GM12878 (cell line): Measurements from ENCODE around the gene PSTPIP2. TPM values are rescaled to one million over a fixed set of nuclear protein-coding genes. Genes with fewer than 3 reads are reported as not detected.

ENCODE experiments used
- ATAC-seq: fragments of 200-7000 bp; cut with Tn5 transposase; 3 replicates; pipeline ENCODE4 v1.9.1; 2020; ENCODE audit warnings: mild to moderate bottlenecking, moderate library complexity
- BruUV-seq: library from RNA; stranded (reverse); fragments of 400-500 nt; replicated peaks from 2 replicates; lab custom pipeline; 2021; lab: Mats Ljungman, UMichigan
- CTCF ChIA-PET: fragments of 300-600 bp; sonication (Branson Sonifier 250); formaldehyde crosslinking; extraction: SDS; loops from one replicate; lab custom pipeline; 2021; ENCODE audit warnings: inconsistent platforms; lab: Yijun Ruan, JAX
- POLR2A ChIA-PET: fragments of 350-600 bp; formaldehyde crosslinking; extraction: SDS; loops from one replicate; lab custom pipeline; 2021; ENCODE audit warnings: inconsistent platforms; lab: Charles Lee
- RAD21 ChIA-PET: fragments of 300-600 bp; sonication (Branson Sonifier 250); formaldehyde crosslinking; loops from one replicate; lab custom pipeline; 2023; ENCODE audit warnings: antibody characterized with exemption; ENCODE audit not compliant: unreplicated experiment; lab: Charles Lee
- SMC1A ChIA-PET: fragments of 300-600 bp; sonication (Branson Sonifier 250); formaldehyde crosslinking; loops from one replicate; lab custom pipeline; 2023; ENCODE audit not compliant: unreplicated experiment, uncharacterized antibody; lab: Charles Lee
- DNase-seq: peaks from one replicate; pipeline ENCODE4 v3.0.0-alpha.2; 2011; ENCODE audit warnings: low read depth, low spot score
- FAIRE-seq: peaks from 3 replicates; lab custom pipeline; 2011; peaks lifted over from hg19 to GRCh38; lab: Jason Lieb, UNC
- H2AFZ ChIP-seq: 2 replicates; pipeline ENCODE4 v1.6.0; 2011; ENCODE audit warnings: low read depth, low read length, control low read depth; ENCODE audit not compliant: control insufficient read depth
- H3K27ac ChIP-seq: 2 replicates; pipeline ENCODE4 v1.5.1; 2011; ENCODE audit warnings: control low read depth; ENCODE audit not compliant: control insufficient read depth, insufficient read depth
- H3K27me3 ChIP-seq, 2 experiments: replicated peaks in 1 of 2; 2 replicates each; pipeline versions ENCODE4 v1.6.0 to v1.6.1; 2011; ENCODE audit warnings: low read length in 1 of 2; ENCODE audit not compliant: control insufficient read depth in 2 of 2, insufficient read depth in 2 of 2
- H3K36me3 ChIP-seq, 2 experiments: 2 replicates each; pipeline ENCODE4 v1.5.1; 2011; ENCODE audit warnings: low read length in 1 of 2; ENCODE audit not compliant: control insufficient read depth in 2 of 2, insufficient read depth in 2 of 2
- H3K4me1 ChIP-seq: 2 replicates; pipeline ENCODE4 v1.6.1; 2011; ENCODE audit warnings: mild to moderate bottlenecking, low read length, moderate library complexity, mixed read lengths; ENCODE audit not compliant: control insufficient read depth, insufficient read depth
- H3K4me2 ChIP-seq: 2 replicates; pipeline ENCODE4 v1.6.0; 2011; ENCODE audit warnings: control low read depth; ENCODE audit not compliant: control insufficient read depth, insufficient read depth
- H3K4me3 ChIP-seq: fragments of 200-600 bp; sonication (generic); 2 replicates; pipeline ENCODE4 v1.5.1; 2016
- H3K79me2 ChIP-seq: 2 replicates; pipeline ENCODE4 v1.6.0; 2011; ENCODE audit warnings: low read length; ENCODE audit not compliant: control insufficient read depth, insufficient read depth
- H3K9ac ChIP-seq: 2 replicates; pipeline ENCODE4 v1.8.0; 2011; ENCODE audit warnings: low read length, control low read depth, mixed read lengths; ENCODE audit not compliant: control insufficient read depth, insufficient read depth
- H3K9me3 ChIP-seq: replicated peaks from 3 replicates; pipeline ENCODE4 v1.5.1; 2011; ENCODE audit warnings: mild to moderate bottlenecking, low read length; ENCODE audit not compliant: control insufficient read depth, insufficient read depth
- H4K20me1 ChIP-seq: 2 replicates; pipeline ENCODE4 v1.6.0; 2011; ENCODE audit not compliant: control insufficient read depth, insufficient read depth
- BRCA1 ChIP-seq: IDR thresholded peaks from 2 replicates; pipeline ENCODE4 v1.6.1; 2011; ENCODE audit warnings: low read depth, low read length, improper control_type of control experiment
- CEBPB ChIP-seq, 2 experiments: fragments of 150-350 bp in 1 of 2; IDR thresholded peaks; 2 replicates each; pipeline ENCODE4 v1.6.1; 2012 to 2014; ENCODE audit warnings: low read depth in 2 of 2, low read length in 2 of 2, borderline replicate concordance in 1 of 2, inconsistent platforms in 1 of 2
- CEBPZ ChIP-seq: fragments of 150-350 bp; IDR thresholded peaks from 2 replicates; pipeline ENCODE4 v1.6.1; 2016; ENCODE audit warnings: low read depth, low read length
- CUX1 ChIP-seq: IDR thresholded peaks from 2 replicates; pipeline ENCODE4 v1.6.1; 2012; ENCODE audit warnings: improper control_type of control experiment, low read depth, low read length; ENCODE audit not compliant: insufficient replicate concordance
- HCFC1 ChIP-seq: fragments of 150-350 bp; IDR thresholded peaks from 2 replicates; pipeline ENCODE4 v1.6.1; 2014; ENCODE audit warnings: low read length
- MEF2A ChIP-seq: IDR thresholded peaks from 2 replicates; pipeline ENCODE4 v1.6.1; 2011; ENCODE audit warnings: low read depth, mild to moderate bottlenecking, low read length, moderate library complexity; ENCODE audit not compliant: insufficient read depth
- RFX5 ChIP-seq: IDR thresholded peaks from 2 replicates; pipeline ENCODE4 v1.6.1; 2011; ENCODE audit warnings: low read depth, low read length, improper control_type of control experiment
- ZNF24 ChIP-seq: fragments of 450-650 bp; IDR thresholded peaks from 2 replicates; pipeline ENCODE4 v1.6.1; 2017; ENCODE audit warnings: antibody characterized with exemption, mild to moderate bottlenecking
- ZNF687 ChIP-seq: fragments of 450-650 bp; IDR thresholded peaks from 2 replicates; pipeline ENCODE4 v1.6.1; 2017; ENCODE audit warnings: mild to moderate bottlenecking, moderate library complexity
- ZSCAN29 ChIP-seq: fragments of 450-650 bp; IDR thresholded peaks from 2 replicates; pipeline ENCODE4 v1.6.1; 2017; ENCODE audit warnings: mild to moderate bottlenecking, moderate library complexity
- ZZZ3 ChIP-seq: IDR thresholded peaks from 2 replicates; pipeline ENCODE4 v1.6.1; 2011; ENCODE audit warnings: low read depth; ENCODE audit not compliant: control insufficient read depth, insufficient read length
- WGBS: methylation state at CpG from one replicate; pipeline ENCODE4 v1.1.6; 2016; ENCODE audit warnings: low lambda C conversion rate; ENCODE audit not compliant: insufficient replicate concordance, insufficient coverage; ENCODE audit errors: missing lambda C conversion rate; 5-methylcytosine and 5-hydroxymethylcytosine counted together
- in situ Hi-C: fragments of 300-500 bp; cut with MboI; formaldehyde crosslinking; loops from 9 replicates; pipeline ENCODE4 v1.14.3; 2018; ENCODE audit warnings: mixed read lengths
- intact Hi-C: fragments of 100-400 bp; cut with micrococcal nuclease; formaldehyde crosslinking; loops from one replicate; pipeline ENCODE4 v1.14.2; 2022; ENCODE audit not compliant: unreplicated experiment
- polyA plus RNA-seq, 11 experiments: library from polyadenylated mRNA; depleted of rRNA in 4 of 11; unstranded in 6 of 11; stranded (reverse) in 5 of 11; fragments of >200 nt; fragmentation: Nextera tagmentation in 4 of 11; fragmentation: Illumina TruSeq in 1 of 11; extraction: Ambion mirVana in 4 of 11; extraction: Trizol in 1 of 11; gene quantifications; 1 replicate in 1 of 11; 2 replicates in 10 of 11; pipeline versions ENCODE4 v1.2.1 to v1.2.3, GENCODE V29; 2011 to 2016; ENCODE audit warnings: inconsistent platforms in 2 of 11, missing spikeins in 2 of 11, low read depth in 1 of 11
- total RNA-seq, 4 experiments: library from RNA; depleted of rRNA in 3 of 4; stranded (reverse); fragments of >200 nt in 3 of 4; fragmentation: Illumina TruSeq in 1 of 4; extraction: Trizol in 1 of 4; gene quantifications; 2 replicates each; pipeline versions ENCODE4 v1.2.1 to v1.2.3, GENCODE V29; 2013 to 2021

PSTPIP2 gene
- total and polyA plus RNA-seq, 10 of the 15 experiments (the other 5 are each of a cell fraction or from before 2014, with no cell fraction given): 0.69 to 38.4 (median 24.7) TPM

- no peaks in the 10 kb centered on the region; the same call in 1 of the 2 replicates for H3K4me1 ChIP-seq
- peaks cover 0 to 5% of the 10 kb centered on the region in 2 experiments for H3K36me3 ChIP-seq
- H4K20me1 ChIP-seq: no peaks in the 10 kb centered on the region
- H2AFZ ChIP-seq: no peak overlapping the region
- SMC1A ChIA-PET: interaction anchor here (0.6 to 1.1 kb wide), 2 partner anchors 15 to 17 kb away, joined by 3 read pairs; no protein-coding TSS in a partner anchor
- no peaks in the 10 kb centered on the region for H3K27me3 ChIP-seq
- H3K9ac ChIP-seq: no peak overlapping the region
- WGBS: 60% methylated on average over 5 of the region's 5 CpGs
- RAD21 ChIA-PET: no interaction called here
- CTCF ChIA-PET: interaction anchor here (0.6 to 1.1 kb wide), 2 partner anchors 17 to 116 kb away, joined by 3 read pairs; no protein-coding TSS in a partner anchor
- intact Hi-C loops: no loop called here
- ATAC-seq (no peak), FAIRE-seq (no peak), DNase-seq (no peak)
- H3K79me2 ChIP-seq: no peaks in the 10 kb centered on the region
- no TSS peak for BruUV-seq
- H3K9me3 ChIP-seq: no peaks in the 10 kb centered on the region
- H3K4me3 ChIP-seq: no peak overlapping the region
- in situ Hi-C loops: no loop called here
- H3K4me2 ChIP-seq: no peak overlapping the region
- H3K27ac ChIP-seq: no peak overlapping the region
- POLR2A ChIA-PET: interaction anchor here (0.5 kb wide), 1 partner anchor 119 kb away, joined by 6 read pairs; no protein-coding TSS in a partner anchor
- TF ChIP-seq BRCA1 (no peak), ZNF687 (no peak), ZSCAN29 (no peak), RFX5 (no peak), MEF2A (no peak), CEBPZ (no peak), HCFC1 (no peak), CUX1 (no peak), CEBPB (IDR thresholded peaks at IDR 0.05; ENCODE audit: borderline replicate concordance in 1 of 2, low read depth in 2 of 2, low read length in 2 of 2) (no peak), ZNF24 (no peak), ZZZ3 (no peak)
Measured at GRCh38 chr18:45945669-45946068, 126.4 kb downstream of the PSTPIP2 start.
